AG04450 (cell line): ENCODE data around the gene RAB11FIP4. TPM values are rescaled to one million over a fixed set of nuclear protein-coding genes. Genes with fewer than 3 reads are reported as not detected.

Experiments used
- CTCF ChIA-PET: fragments of 300-600, 350-600 bp; formaldehyde crosslinking; extraction: SDS; loops from one replicate; lab custom pipeline; 2022; ENCODE audit warnings: antibody characterized with exemption, inconsistent platforms; lab: Charles Lee
- POLR2A ChIA-PET: fragments of 350-600 bp; formaldehyde crosslinking; extraction: SDS; loops from one replicate; lab custom pipeline; 2021; ENCODE audit warnings: antibody characterized with exemption, inconsistent platforms; lab: Yijun Ruan, JAX
- DNase-seq: peaks from one replicate; pipeline ENCODE4 v3.0.0-alpha.2; 2011; ENCODE audit warnings: low read depth, low spot score
- H3K27ac ChIP-seq: one replicate; pipeline ENCODE4 v1.5.1; 2012; ENCODE audit warnings: low read depth, low read length, control low read depth
- H3K27me3 ChIP-seq: one replicate; pipeline ENCODE4 v1.6.0; 2012; ENCODE audit warnings: low read length; ENCODE audit not compliant: control insufficient read depth, insufficient read depth
- H3K4me3 ChIP-seq: 2 replicates; pipeline ENCODE4 v1.5.1; 2011; ENCODE audit warnings: mild to moderate bottlenecking, low read depth, low read length, control low read depth
- H3K9me3 ChIP-seq: 2 replicates; pipeline ENCODE4 v1.5.1; 2012; ENCODE audit warnings: low read length; ENCODE audit not compliant: control insufficient read depth, insufficient read depth
- CTCF ChIP-seq: IDR thresholded peaks from 2 replicates; pipeline ENCODE4 v1.5.1; 2011; ENCODE audit warnings: low read depth, low read length, control low read depth, inconsistent platforms
- polyA plus RNA-seq: library from polyadenylated mRNA; depleted of rRNA; stranded (reverse); fragments of >200 nt; gene quantifications from 2 replicates; pipeline ENCODE4 v1.2.3, GENCODE V29; 2011

The RAB11FIP4 gene
- polyA plus RNA-seq, 1 experiment: 0.58 TPM

- no peak for DNase-seq
- CTCF ChIA-PET: interaction anchor here (1.3 to 1.6 kb wide), 2 partner anchors 93 to 313 kb away, joined by 5 to 6 read pairs; no protein-coding TSS in a partner anchor
- Histone ChIP-seq H3K9me3 (peaks cover 4% of the 10 kb centered on the region; the same call in 1 of the 2 replicates), H3K27ac (no peak overlapping the region), H3K4me3 (no peak overlapping the region), H3K27me3 (no peaks in the 10 kb centered on the region)
- POLR2A ChIA-PET: interaction anchor here (0.6 kb wide), 2 partner anchors 20 to 340 kb away, joined by 3 read pairs; no protein-coding TSS in a partner anchor
- no peak for TF ChIP-seq CTCF
Measured at GRCh38 chr17:31529841-31530251, 138.4 kb downstream of the RAB11FIP4 start.

- DNase-seq: no peak
- H3K9me3 ChIP-seq: no peaks in the 10 kb centered on the region; the same call in 1 of the 2 replicates
- TF ChIP-seq CTCF: no peak
- CTCF ChIA-PET: interaction anchor here (1.3 to 1.6 kb wide), 2 partner anchors 94 to 312 kb away, joined by 5 to 6 read pairs; no protein-coding TSS in a partner anchor
- H3K27me3 ChIP-seq: no peaks in the 10 kb centered on the region
- POLR2A ChIA-PET: interaction anchor here (0.6 kb wide), 1 partner anchor 19 kb away, joined by 3 read pairs; no protein-coding TSS in a partner anchor
- H3K27ac ChIP-seq: no peak overlapping the region
- no peak overlapping the region for H3K4me3 ChIP-seq
Measured at GRCh38 chr17:31530391-31530985, 139.0 kb downstream of the RAB11FIP4 start.

GRCh38 chr17:31531336-31531980 is 140.0 kb downstream of the RAB11FIP4 start:
- DNase-seq: no peak
- POLR2A ChIA-PET: no interaction called here

GRCh38 chr17:31532081-31532480 is 140.6 kb downstream of the RAB11FIP4 start:
- CTCF ChIA-PET: interaction anchor here (1.3 kb wide), 1 partner anchor 95 kb away, joined by 4 read pairs; no protein-coding TSS in a partner anchor
- DNase-seq: no peak
- TF ChIP-seq CTCF: no peak
- POLR2A ChIA-PET: no interaction called here
- H3K27ac ChIP-seq: no peak overlapping the region
- no peak overlapping the region for H3K4me3 ChIP-seq
- H3K27me3 ChIP-seq: no peaks in the 10 kb centered on the region
- no peaks in the 10 kb centered on the region; the same call in 1 of the 2 replicates for H3K9me3 ChIP-seq

More at GRCh38 chr17:31531336-31531980, 140.0 kb downstream of the RAB11FIP4 start:
- Histone ChIP-seq H3K27me3 (no peaks in the 10 kb centered on the region), H3K4me3 (no peak overlapping the region), H3K27ac (no peak overlapping the region), H3K9me3 (no peaks in the 10 kb centered on the region; the same call in 1 of the 2 replicates)
- CTCF ChIA-PET: interaction anchor here (1.3 kb wide), 2 partner anchors 94 to 311 kb away, joined by 4 to 5 read pairs; no protein-coding TSS in a partner anchor
- TF ChIP-seq CTCF: no peak
